A549 treated with ZK216348 at 1 μM for 4 hours (cell line): ENCODE data around the gene CD53. TPM values are rescaled to one million over a fixed set of nuclear protein-coding genes. Genes with fewer than 3 reads are reported as not detected.

Experiments used
- total RNA-seq: library from RNA; stranded (reverse); fragments of 200-300 nt; extraction: Qiagen RNA extraction; gene quantifications from 5 replicates; pipeline ENCODE4 v1.2.3, GENCODE V29; 2022; ENCODE audit warnings: low read depth

The CD53 gene, protein sequence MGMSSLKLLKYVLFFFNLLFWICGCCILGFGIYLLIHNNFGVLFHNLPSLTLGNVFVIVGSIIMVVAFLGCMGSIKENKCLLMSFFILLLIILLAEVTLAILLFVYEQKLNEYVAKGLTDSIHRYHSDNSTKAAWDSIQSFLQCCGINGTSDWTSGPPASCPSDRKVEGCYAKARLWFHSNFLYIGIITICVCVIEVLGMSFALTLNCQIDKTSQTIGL
- not detected in 5 replicates for total RNA-seq

GRCh38 chr1:110872745-110873720 lies at the start of gene CD53:
CD53 (plus strand) TSS chr1:110873148; CDS start chr1:110891409, 18,261 bp downstream.

Other genes starting within 250 kb of the CD53 start
- not detected in 5 replicates for gene KCNA3, start 198.2 kb upstream of the CD53 start, total RNA-seq
- 14.4 to 25.8 TPM (median 16.6 TPM) in 5 replicates for gene LRIF1, start 90.8 kb downstream of the CD53 start, total RNA-seq